Neural progenitor cell (in vitro differentiated cells): Measurements from ENCODE around the gene GCA. TPM values are rescaled to one million over a fixed set of nuclear protein-coding genes. Genes with fewer than 3 reads are reported as not detected.

Experiments used
- DNase-seq: peaks from one replicate; pipeline ENCODE4 v3.0.0-alpha.2; 2016; ENCODE audit warnings: low spot score
- H2AFZ ChIP-seq: fragments of 200-600 bp; sonication (generic); replicated peaks from 2 replicates; pipeline ENCODE4 v1.6.1; 2016; ENCODE audit warnings: antibody characterized with exemption
- H3F3A ChIP-seq: fragments of 200-600 bp; sonication (generic); 2 replicates; pipeline ENCODE4 v1.6.1; 2016; ENCODE audit warnings: antibody characterized with exemption, low read depth
- H3K27ac ChIP-seq: fragments of 200-600 bp; sonication (generic); 2 replicates; pipeline ENCODE4 v1.5.1; 2016; ENCODE audit warnings: mild to moderate bottlenecking
- H3K27me3 ChIP-seq: fragments of 200-600 bp; sonication (generic); 2 replicates; pipeline ENCODE4 v1.6.1; 2016; ENCODE audit warnings: mild to moderate bottlenecking, moderate library complexity
- H3K36me3 ChIP-seq: fragments of 200-600 bp; sonication (generic); 2 replicates; pipeline ENCODE4 v1.5.1; 2016
- H3K4me1 ChIP-seq: fragments of 200-600 bp; sonication (generic); 2 replicates; pipeline ENCODE4 v1.6.1; 2016; ENCODE audit warnings: mixed run types
- H3K4me2 ChIP-seq: fragments of 200-600 bp; sonication (generic); 2 replicates; pipeline ENCODE4 v1.6.1; 2016
- H3K4me3 ChIP-seq: fragments of 200-600 bp; sonication (generic); 2 replicates; pipeline ENCODE4 v1.5.1; 2016
- H3K79me2 ChIP-seq: fragments of 200-600 bp; sonication (generic); 2 replicates; pipeline ENCODE4 v1.6.1; 2016; ENCODE audit warnings: low read depth
- H3K9ac ChIP-seq: fragments of 200-600 bp; sonication (generic); 2 replicates; pipeline ENCODE4 v1.6.1; 2016
- H3K9me3 ChIP-seq: fragments of 200-600 bp; sonication (generic); 2 replicates; pipeline ENCODE4 v1.5.1; 2016; ENCODE audit warnings: low read depth
- H4K20me1 ChIP-seq: fragments of 200-600 bp; sonication (generic); 2 replicates; pipeline ENCODE4 v1.6.1; 2016; ENCODE audit warnings: low read depth
- H3K27ac Mint-ChIP-seq: 3 replicates; pipeline ENCODE4 v1.8.0; 2021; ENCODE audit warnings: mixed read lengths
- H3K27me3 Mint-ChIP-seq: 2 replicates; pipeline ENCODE4 v1.8.0; 2022; ENCODE audit warnings: low read depth, mild to moderate bottlenecking, inconsistent platforms, moderate library complexity, mixed read lengths; ENCODE audit not compliant: insufficient read depth
- H3K36me3 Mint-ChIP-seq: 3 replicates; pipeline ENCODE4 v1.8.0; 2021; ENCODE audit warnings: mixed read lengths
- H3K4me1 Mint-ChIP-seq: 3 replicates; pipeline ENCODE4 v1.8.0; 2021; ENCODE audit warnings: mixed read lengths
- H3K4me3 Mint-ChIP-seq: 3 replicates; pipeline ENCODE4 v1.8.0; 2021; ENCODE audit warnings: mild to moderate bottlenecking, moderate library complexity, mixed read lengths
- H3K9me3 Mint-ChIP-seq: 3 replicates; pipeline ENCODE4 v1.8.0; 2020; ENCODE audit warnings: mixed read lengths
- EZH2 ChIP-seq: fragments of 200-600 bp; sonication (generic); IDR thresholded peaks from 2 replicates; pipeline ENCODE4 v1.6.1; 2017; ENCODE audit warnings: antibody characterized with exemption, mild to moderate bottlenecking, moderate library complexity
- EZH2phosphoT487 ChIP-seq: fragments of 200-600 bp; sonication (generic); IDR thresholded peaks from 2 replicates; pipeline ENCODE4 v1.6.1; 2017; ENCODE audit warnings: antibody characterized with exemption
- total RNA-seq: library from RNA; depleted of rRNA; stranded (reverse); fragments of >200 nt; gene quantifications from 2 replicates; pipeline ENCODE4 v1.2.3, GENCODE V29; 2015; ENCODE audit warnings: low replicate concordance
- TF ChIP-seq, protein P1 (sequence below): fragments of 200-600 bp; sonication (generic); IDR thresholded peaks from 2 replicates; pipeline ENCODE4 v1.5.1; 2017; ENCODE audit warnings: antibody characterized with exemption, mild to moderate bottlenecking

Gene GCA, protein sequence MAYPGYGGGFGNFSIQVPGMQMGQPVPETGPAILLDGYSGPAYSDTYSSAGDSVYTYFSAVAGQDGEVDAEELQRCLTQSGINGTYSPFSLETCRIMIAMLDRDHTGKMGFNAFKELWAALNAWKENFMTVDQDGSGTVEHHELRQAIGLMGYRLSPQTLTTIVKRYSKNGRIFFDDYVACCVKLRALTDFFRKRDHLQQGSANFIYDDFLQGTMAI
- 63.2 and 64.8 TPM in 2 replicates for total RNA-seq

DNA sequence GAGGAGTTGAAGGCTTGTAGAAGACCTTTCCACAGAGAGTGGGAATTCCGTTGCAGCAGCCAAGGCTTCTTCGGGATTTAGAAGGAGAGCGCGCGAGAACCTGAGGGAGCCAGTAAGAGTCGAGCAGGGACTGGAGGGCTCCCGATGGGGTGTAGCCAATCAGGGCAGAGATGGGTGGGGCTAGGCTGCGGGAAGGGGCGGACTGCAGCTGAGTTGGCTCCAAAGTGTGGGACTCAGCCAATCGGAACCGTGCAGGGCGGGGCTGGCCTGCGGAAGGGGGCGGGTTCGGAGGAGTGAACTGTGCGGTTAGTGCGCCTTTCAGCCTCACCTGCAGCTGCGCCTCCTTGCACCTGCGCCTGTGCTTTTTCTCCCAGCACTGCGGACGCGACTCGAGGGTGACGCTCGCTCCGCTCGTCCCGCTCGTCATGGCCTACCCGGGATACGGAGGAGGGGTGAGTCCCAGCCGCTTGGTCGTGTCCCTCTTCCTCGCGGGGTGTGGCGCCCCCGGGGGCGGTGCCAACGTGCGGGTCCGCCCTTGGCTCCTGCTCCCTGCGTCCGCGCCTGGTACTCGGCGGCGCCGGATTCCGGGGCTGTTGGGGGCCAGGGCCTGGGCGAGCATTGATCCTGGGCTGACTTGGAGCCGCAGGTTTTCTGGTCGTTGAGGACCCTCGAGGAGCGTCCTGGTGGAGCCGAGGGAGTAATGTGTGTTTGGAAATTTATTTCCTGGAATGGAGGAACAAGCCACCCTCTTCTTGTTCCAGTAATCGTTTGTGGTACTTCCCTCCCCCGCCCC lies at the start of gene GCA:
Gene GCA, plus strand, starts transcription at position 309 of the 793 bp plus-strand sequence. Its CDS starts 117 bp downstream, at position 426.
- Histone ChIP-seq H3K4me1 (peaks cover 15% of the 10 kb centered on the region), H3K27me3 (peaks cover 40% of the 10 kb centered on the region), H3F3A (peaks cover 5% of the 10 kb centered on the region), H3K79me2 (peaks cover 29% of the 10 kb centered on the region), H3K9me3 (no peaks in the 10 kb centered on the region), H2AFZ (peak within 1 kb of the TSS; percentile 98), H4K20me1 (peaks cover under 1% of the 10 kb centered on the region), H3K4me3 (peak within 1 kb of the TSS; percentile 76), H3K27ac (no peak within 1 kb of the TSS), H3K9ac (peak within 1 kb of the TSS; percentile 57), H3K36me3 (no peaks in the 10 kb centered on the region), H3K4me2 (peak within 1 kb of the TSS; percentile 91)
- H3K36me3 Mint-ChIP-seq, result no peaks in the 10 kb centered on the region
- DNase-seq, result peak; percentile 97
- peaks cover 8% of the 10 kb centered on the region for H3K4me1 Mint-ChIP-seq
- peak within 1 kb of the TSS; percentile 90 for H3K4me3 Mint-ChIP-seq
- TF ChIP-seq, protein P1, sequence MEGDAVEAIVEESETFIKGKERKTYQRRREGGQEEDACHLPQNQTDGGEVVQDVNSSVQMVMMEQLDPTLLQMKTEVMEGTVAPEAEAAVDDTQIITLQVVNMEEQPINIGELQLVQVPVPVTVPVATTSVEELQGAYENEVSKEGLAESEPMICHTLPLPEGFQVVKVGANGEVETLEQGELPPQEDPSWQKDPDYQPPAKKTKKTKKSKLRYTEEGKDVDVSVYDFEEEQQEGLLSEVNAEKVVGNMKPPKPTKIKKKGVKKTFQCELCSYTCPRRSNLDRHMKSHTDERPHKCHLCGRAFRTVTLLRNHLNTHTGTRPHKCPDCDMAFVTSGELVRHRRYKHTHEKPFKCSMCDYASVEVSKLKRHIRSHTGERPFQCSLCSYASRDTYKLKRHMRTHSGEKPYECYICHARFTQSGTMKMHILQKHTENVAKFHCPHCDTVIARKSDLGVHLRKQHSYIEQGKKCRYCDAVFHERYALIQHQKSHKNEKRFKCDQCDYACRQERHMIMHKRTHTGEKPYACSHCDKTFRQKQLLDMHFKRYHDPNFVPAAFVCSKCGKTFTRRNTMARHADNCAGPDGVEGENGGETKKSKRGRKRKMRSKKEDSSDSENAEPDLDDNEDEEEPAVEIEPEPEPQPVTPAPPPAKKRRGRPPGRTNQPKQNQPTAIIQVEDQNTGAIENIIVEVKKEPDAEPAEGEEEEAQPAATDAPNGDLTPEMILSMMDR, result peak; percentile 26
- TF ChIP-seq EZH2, result no peak
- no peaks in the 10 kb centered on the region for H3K9me3 Mint-ChIP-seq
- H3K27ac Mint-ChIP-seq, result peak within 1 kb of the TSS; percentile 93
- H3K27me3 Mint-ChIP-seq, result no peaks in the 10 kb centered on the region

DNA sequence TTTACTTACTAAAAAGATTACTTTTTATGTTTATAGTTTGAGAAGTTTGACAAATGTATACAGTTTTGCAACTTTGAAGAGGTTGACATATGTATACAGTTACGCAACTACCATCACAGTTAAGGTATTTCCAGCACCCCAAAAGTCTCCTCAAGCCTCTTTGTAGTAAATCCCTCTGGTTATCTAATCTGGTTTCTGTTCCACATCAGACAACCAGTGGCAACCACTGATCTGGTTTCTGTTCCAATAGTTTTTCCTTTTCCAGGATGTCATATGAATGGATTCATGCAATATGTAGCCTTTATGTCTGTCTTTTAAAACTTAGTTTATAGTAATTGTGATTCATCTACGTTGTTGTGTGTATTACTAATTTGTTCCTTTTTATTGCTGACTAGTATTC lies 48.9 kb upstream of the GCA start:
- H3K36me3 ChIP-seq, result no peaks in the 10 kb centered on the region
- no peaks in the 10 kb centered on the region for H3K79me2 ChIP-seq
- H3K27ac Mint-ChIP-seq, result no peak overlapping the region
- H3K4me1 Mint-ChIP-seq, result no peaks in the 10 kb centered on the region
- no peaks in the 10 kb centered on the region for H3F3A ChIP-seq
- no peak overlapping the region for H3K4me2 ChIP-seq
- no peaks in the 10 kb centered on the region for H3K27me3 ChIP-seq
- H3K4me3 Mint-ChIP-seq, result no peak overlapping the region
- no peaks in the 10 kb centered on the region for H3K9me3 ChIP-seq
- H3K27ac ChIP-seq, result no peak overlapping the region
- no peak overlapping the region for H2AFZ ChIP-seq
- no peaks in the 10 kb centered on the region for H4K20me1 ChIP-seq
- DNase-seq, result no peak
- no peaks in the 10 kb centered on the region for H3K9me3 Mint-ChIP-seq
- no peaks in the 10 kb centered on the region for H3K27me3 Mint-ChIP-seq
- TF ChIP-seq EZH2phosphoT487 (no peak), EZH2 (no peak)
- TF ChIP-seq, protein P1, result no peak
- no peak overlapping the region for H3K4me3 ChIP-seq
- H3K4me1 ChIP-seq, result no peaks in the 10 kb centered on the region
- H3K36me3 Mint-ChIP-seq, result no peaks in the 10 kb centered on the region
- no peak overlapping the region for H3K9ac ChIP-seq

DNA sequence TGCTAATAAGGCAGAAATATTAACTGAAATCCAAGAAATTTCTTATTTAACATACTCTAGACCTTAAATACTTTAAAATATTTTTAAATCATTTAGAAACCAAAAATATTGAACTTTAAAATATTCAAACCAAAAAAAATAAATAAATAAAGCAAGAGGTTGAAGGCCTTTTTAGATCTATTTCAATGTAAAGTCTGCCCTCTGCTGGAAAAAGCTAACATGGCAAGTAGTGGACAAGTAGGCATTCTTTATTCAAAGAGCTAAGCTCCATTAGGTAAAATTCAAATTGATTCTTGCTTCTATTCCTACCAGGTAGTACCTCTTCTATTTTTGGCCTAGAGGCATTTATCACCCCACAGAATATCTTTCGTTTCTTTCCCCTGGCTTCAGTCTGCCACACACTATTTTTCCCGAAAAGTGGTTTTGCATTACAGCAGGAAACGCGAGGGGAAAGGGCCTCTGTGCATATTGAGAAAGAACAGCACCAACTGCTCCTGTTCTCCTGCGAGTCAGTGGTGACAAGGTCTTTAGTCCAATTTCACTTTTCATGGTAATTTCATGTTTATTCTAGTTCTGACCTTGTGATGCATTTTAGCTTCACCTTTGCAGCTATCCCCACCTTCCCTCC lies 45.9 kb upstream of the GCA start:
- Histone ChIP-seq H3K36me3 (no peaks in the 10 kb centered on the region), H2AFZ (peak overlapping the region; percentile 19), H3K27me3 (no peaks in the 10 kb centered on the region), H3F3A (no peaks in the 10 kb centered on the region), H3K4me3 (no peak overlapping the region), H3K9ac (no peak overlapping the region), H3K4me2 (no peak overlapping the region), H3K79me2 (no peaks in the 10 kb centered on the region), H3K27ac (no peak overlapping the region), H4K20me1 (no peaks in the 10 kb centered on the region), H3K9me3 (no peaks in the 10 kb centered on the region), H3K4me1 (no peaks in the 10 kb centered on the region)
- H3K4me1 Mint-ChIP-seq, result no peaks in the 10 kb centered on the region
- DNase-seq, result peak; percentile 81
- H3K27me3 Mint-ChIP-seq, result no peaks in the 10 kb centered on the region
- no peaks in the 10 kb centered on the region for H3K36me3 Mint-ChIP-seq
- TF ChIP-seq EZH2, result no peak
- TF ChIP-seq, protein P1, result peak; percentile 85
- no peaks in the 10 kb centered on the region for H3K9me3 Mint-ChIP-seq
- H3K27ac Mint-ChIP-seq, result no peak overlapping the region
- no peak overlapping the region for H3K4me3 Mint-ChIP-seq
